K562 (cell line): ENCODE measurements around the gene TMEM45A. TPM values are rescaled to one million over a fixed set of nuclear protein-coding genes. Genes with fewer than 3 reads are reported as not detected.

ENCODE experiments used
- ATAC-seq: fragments of 200-7000 bp; cut with Tn5 transposase; 3 replicates; pipeline ENCODE4 v1.9.1; 2020; ENCODE audit warnings: moderate library complexity
- BruUV-seq: library from RNA; stranded (reverse); fragments of 400-500 nt; replicated peaks from 2 replicates; lab custom pipeline; 2021; lab: Mats Ljungman, UMichigan
- CTCF ChIA-PET: fragments of 300-600 bp; formaldehyde crosslinking; extraction: SDS; loops from one replicate; lab custom pipeline; 2021; ENCODE audit warnings: low intra/inter-chr PET ratio; lab: Yijun Ruan, JAX
- POLR2A ChIA-PET: fragments of 300-600, 350-650 bp; sonication (Branson Sonifier 250); formaldehyde crosslinking; extraction: SDS; loops from one replicate; lab custom pipeline; 2021; ENCODE audit warnings: antibody characterized with exemption, inconsistent platforms; lab: Yijun Ruan, JAX
- DNase-seq, 4 experiments: peaks; one replicate each; pipeline versions ENCODE4 v3.0.0 to v3.0.0-alpha.2; 2011 to 2018; ENCODE audit warnings: low spot score in 3 of 4, mixed read lengths in 3 of 4; ENCODE audit errors: extremely low read depth in 1 of 4
- FAIRE-seq: peaks from 2 replicates; lab custom pipeline; 2011; peaks lifted over from hg19 to GRCh38; lab: Jason Lieb, UNC
- H2AFZ ChIP-seq: 2 replicates; pipeline ENCODE4 v1.6.0; 2011; ENCODE audit warnings: low read depth, low read length, control low read depth, inconsistent platforms
- H3K27ac ChIP-seq: fragments of 200-600 bp; 3 replicates; pipeline ENCODE4 v1.8.0; 2011; ENCODE audit warnings: low read depth, mild to moderate bottlenecking, control low read depth, inconsistent platforms, low read length, moderate library complexity, mixed read lengths; ENCODE audit errors: extremely low read depth
- H3K27me3 ChIP-seq, 2 experiments: fragments of 300-600 bp in 1 of 2; 2 replicates in 1 of 2; 3 replicates in 1 of 2; pipeline versions ENCODE4 v1.6.0 to v1.8.0; 2011; ENCODE audit warnings: inconsistent platforms in 2 of 2, low read length in 2 of 2, mild to moderate bottlenecking in 1 of 2, mixed read lengths in 1 of 2, moderate library complexity in 1 of 2; ENCODE audit not compliant: control insufficient read depth in 2 of 2, insufficient read depth in 2 of 2
- H3K36me3 ChIP-seq: fragments of 300-600 bp; 3 replicates; pipeline ENCODE4 v1.8.0; 2011; ENCODE audit warnings: mild to moderate bottlenecking, low read length, inconsistent platforms; ENCODE audit not compliant: control insufficient read depth, insufficient read depth
- H3K4me1 ChIP-seq, 2 experiments: fragments of 200-600 bp in 1 of 2; replicated peaks in 1 of 2; 2 replicates in 1 of 2; 3 replicates in 1 of 2; pipeline versions ENCODE4 v1.5.1 to v1.8.0; 2011; ENCODE audit warnings: inconsistent platforms in 2 of 2, low read length in 2 of 2, mild to moderate bottlenecking in 1 of 2, mixed read lengths in 1 of 2, moderate library complexity in 1 of 2; ENCODE audit not compliant: control insufficient read depth in 2 of 2, insufficient read depth in 2 of 2
- H3K4me2 ChIP-seq: 2 replicates; pipeline ENCODE4 v1.6.1; 2011; ENCODE audit warnings: low read length, control low read depth, inconsistent platforms, mixed read lengths; ENCODE audit not compliant: insufficient read depth
- H3K4me3 ChIP-seq: fragments of 200-600 bp; sonication (generic), shearing (Covaris generic); 2 replicates; pipeline ENCODE4 v1.5.1; 2016; ENCODE audit warnings: control low read depth, inconsistent platforms
- H3K79me2 ChIP-seq: fragments of 200-600 bp; 3 replicates; pipeline ENCODE4 v1.8.0; 2011; ENCODE audit warnings: low read length, inconsistent platforms; ENCODE audit not compliant: control insufficient read depth, insufficient read depth
- H3K9ac ChIP-seq, 2 experiments: 2 replicates each; pipeline versions ENCODE4 v1.6.0 to v1.6.1; 2011; ENCODE audit warnings: low read depth in 2 of 2, low read length in 2 of 2, control low read depth in 1 of 2, inconsistent platforms in 1 of 2, mild to moderate bottlenecking in 1 of 2, mixed read lengths in 1 of 2; ENCODE audit not compliant: insufficient read depth in 1 of 2
- H3K9me1 ChIP-seq: one replicate; pipeline ENCODE4 v1.6.0; 2011; ENCODE audit warnings: inconsistent platforms, mild to moderate bottlenecking, low read length, moderate library complexity; ENCODE audit not compliant: control insufficient read depth, insufficient read depth
- H3K9me3 ChIP-seq: replicated peaks from 2 replicates; pipeline ENCODE4 v1.5.1; 2011; ENCODE audit warnings: low read depth, low read length, inconsistent platforms; ENCODE audit not compliant: control insufficient read depth, insufficient read depth
- H4K20me1 ChIP-seq: replicated peaks from 2 replicates; pipeline ENCODE4 v1.6.1; 2011; ENCODE audit warnings: low read length, inconsistent platforms, mixed read lengths; ENCODE audit not compliant: control insufficient read depth, insufficient read depth
- BRD9 ChIP-seq: fragments of 450-650 bp; IDR thresholded peaks from 2 replicates; pipeline ENCODE4 v1.6.1; 2018; ENCODE audit warnings: low read depth; ENCODE audit not compliant: partially characterized antibody
- CREB1 ChIP-seq, 2 experiments: sonication (generic) in 1 of 2; formaldehyde crosslinking in 1 of 2; IDR thresholded peaks; 2 replicates each; pipeline versions ENCODE4 v1.6.1 to v1.8.0; 2012 to 2022; ENCODE audit warnings: inconsistent platforms in 1 of 2, mild to moderate bottlenecking in 1 of 2, missing genetic modification reagents in 1 of 2, moderate library complexity in 1 of 2
- CREB3 ChIP-seq: fragments of 450-650 bp; conservative IDR thresholded peaks from 2 replicates; pipeline ENCODE4 v1.6.1; 2016; ENCODE audit warnings: missing genetic modification characterization, low read depth, mild to moderate bottlenecking, missing compliant biosample characterization, moderate library complexity
- ESRRA ChIP-seq: fragments of 450-650 bp; IDR thresholded peaks from 2 replicates; pipeline ENCODE4 v1.6.1; 2014; ENCODE audit warnings: low read depth, mild to moderate bottlenecking, moderate library complexity, borderline replicate concordance
- FOXJ2 ChIP-seq: fragments of 200-800 bp; sonication (Bioruptor generic); IDR thresholded peaks from 2 replicates; pipeline ENCODE4 v1.6.1; 2016; ENCODE audit warnings: missing genetic modification characterization, missing compliant biosample characterization
- HNRNPK ChIP-seq: fragments of 200-400 bp; formaldehyde crosslinking; IDR thresholded peaks from one replicate; pipeline ENCODE4 v1.6.1; 2018; ENCODE audit warnings: mild to moderate bottlenecking, low read depth, low read length; ENCODE audit not compliant: poor library complexity, severe bottlenecking
- MAX ChIP-seq: sonication (generic); formaldehyde crosslinking; IDR thresholded peaks from 2 replicates; pipeline ENCODE4 v1.9.0; 2022; ENCODE audit warnings: mild to moderate bottlenecking, missing genetic modification reagents
- POLR2A ChIP-seq: fragments of 450-650 bp; conservative IDR thresholded peaks from 2 replicates; pipeline ENCODE4 v1.6.1; 2016
- RBM39 ChIP-seq: fragments of 200-400 bp; formaldehyde crosslinking; optimal IDR thresholded peaks from 2 replicates; pipeline ENCODE3; 2018; ENCODE audit warnings: low read depth, low read length
- SMAD4 ChIP-seq: fragments of 250-450 bp; sonication (Bioruptor Pico); conservative IDR thresholded peaks from 2 replicates; pipeline ENCODE4 v1.8.0; 2021; ENCODE audit warnings: inconsistent platforms, mild to moderate bottlenecking, moderate library complexity
- SUPT5H ChIP-seq: fragments of 450-650 bp; IDR thresholded peaks from 2 replicates; pipeline ENCODE4 v1.6.1; 2016
- ZNF274 ChIP-seq: IDR thresholded peaks from 2 replicates; pipeline ENCODE4 v1.6.1; 2011; ENCODE audit warnings: low read depth, mild to moderate bottlenecking, low read length, moderate library complexity, borderline replicate concordance
- WGBS: fragments of 100-300 bp; shearing (Covaris generic); methylation state at CpG from one replicate; pipeline ENCODE4 v1.1.6; 2016; ENCODE audit warnings: low coverage, mixed read lengths; ENCODE audit not compliant: insufficient coverage; ENCODE audit errors: missing lambda C conversion rate; 5-methylcytosine and 5-hydroxymethylcytosine counted together
- in situ Hi-C: fragments of 300-500 bp; cut with MboI; formaldehyde crosslinking; loops from 4 replicates; pipeline ENCODE4 v1.15.0; 2018; ENCODE audit warnings: inconsistent platforms, mixed read lengths
- intact Hi-C: fragments of 100-400 bp; cut with micrococcal nuclease; formaldehyde crosslinking; loops from 2 replicates; pipeline ENCODE4 v1.14.2; 2022
- polyA plus RNA-seq, 8 experiments: library from polyadenylated mRNA; depleted of rRNA in 4 of 8; stranded (reverse) in 5 of 8; unstranded in 3 of 8; fragments of >200 nt; fragmentation: Nextera tagmentation in 2 of 8; fragmentation: Illumina TruSeq in 1 of 8; extraction: Ambion mirVana in 2 of 8; extraction: Trizol in 1 of 8; gene quantifications; 2 replicates each; pipeline versions ENCODE4 v1.2.1 to v1.2.3, GENCODE V29; 2011 to 2014; ENCODE audit warnings: inconsistent platforms in 1 of 8, missing spikeins in 1 of 8
- total RNA-seq, 7 experiments: library from RNA; depleted of rRNA in 6 of 7; stranded (reverse); fragments of >200 nt in 6 of 7; fragmentation: Illumina TruSeq in 2 of 7; extraction: Trizol in 2 of 7; gene quantifications; 2 replicates each; pipeline versions ENCODE4 v1.2.1 to v1.2.3, GENCODE V29; 2011 to 2021; ENCODE audit warnings: low replicate concordance in 1 of 7

The TMEM45A gene
- total and polyA plus RNA-seq, 9 of the 15 experiments (the other 6 are each of a cell fraction or from before 2014, with no cell fraction given) = 0.41 to 4.1 (median 0.95) TPM

GRCh38 chr3:100563652-100564211 is 71.3 kb downstream of the TMEM45A start:
- intact Hi-C loops = no loop called here
- H3K9me1 ChIP-seq = no peaks in the 10 kb centered on the region
- TF ChIP-seq HNRNPK = no peak
- TF ChIP-seq SMAD4 (CRISPR knock-in tag) = no peak
- no peak for TF ChIP-seq SUPT5H
- no peak for TF ChIP-seq MAX (CRISPR knock-in tag)
- no peak for TF ChIP-seq CREB3
- no peak for TF ChIP-seq POLR2A
- no peak for TF ChIP-seq BRD9
- TF ChIP-seq ESRRA = no peak
- TF ChIP-seq ZNF274 = no peak
- no peak for TF ChIP-seq RBM39
- no peak for TF ChIP-seq CREB1 (IDR thresholded peaks at IDR 0.05)
- TF ChIP-seq CREB1 (CRISPR knock-in tag; IDR thresholded peaks at IDR 0.05) = no peak
- TF ChIP-seq FOXJ2 (tag) = no peak

More at GRCh38 chr3:100563652-100564211, 71.3 kb downstream of the TMEM45A start:
- H3K9ac ChIP-seq = no peak overlapping the region
- DNase-seq (no peak), ATAC-seq (no peak), FAIRE-seq (no peak)
- ChIA-PET POLR2A (interaction anchor here (0.7 kb wide), 1 partner anchor 11 kb away, joined by 3 read pairs; no protein-coding TSS in a partner anchor), CTCF (no interaction called here)
- 17% methylated on average over 2 of the region's 2 CpGs for WGBS
- no peaks in the 10 kb centered on the region for H4K20me1 ChIP-seq
- no peaks in the 10 kb centered on the region for H3K36me3 ChIP-seq
- H3K4me3 ChIP-seq = no peak overlapping the region
- H3K4me2 ChIP-seq = no peak overlapping the region
- in situ Hi-C loops = no loop called here
- BruUV-seq = no TSS peak
- H3K27ac ChIP-seq = no peak overlapping the region
- H3K79me2 ChIP-seq = no peaks in the 10 kb centered on the region
- no peaks in the 10 kb centered on the region for H3K27me3 ChIP-seq
- H2AFZ ChIP-seq = no peak overlapping the region
- H3K4me1 ChIP-seq = no peaks in the 10 kb centered on the region
- no peaks in the 10 kb centered on the region for H3K9me3 ChIP-seq
